ENCODE data around the gene ACVR2A.

Gene ACVR2A

DNA sequence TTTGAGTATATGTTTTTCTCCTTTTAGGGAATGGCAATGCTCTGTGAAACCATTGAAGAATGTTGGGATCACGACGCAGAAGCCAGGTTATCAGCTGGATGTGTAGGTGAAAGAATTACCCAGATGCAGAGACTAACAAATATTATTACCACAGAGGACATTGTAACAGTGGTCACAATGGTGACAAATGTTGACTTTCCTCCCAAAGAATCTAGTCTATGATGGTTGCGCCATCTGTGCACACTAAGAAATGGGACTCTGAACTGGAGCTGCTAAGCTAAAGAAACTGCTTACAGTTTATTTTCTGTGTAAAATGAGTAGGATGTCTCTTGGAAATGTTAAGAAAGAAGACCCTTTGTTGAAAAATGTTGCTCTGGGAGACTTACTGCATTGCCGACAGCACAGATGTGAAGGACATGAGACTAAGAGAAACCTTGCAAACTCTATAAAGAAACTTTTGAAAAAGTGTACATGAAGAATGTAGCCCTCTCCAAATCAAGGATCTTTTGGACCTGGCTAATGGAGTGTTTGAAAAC lies 82.3 kb downstream of the ACVR2A start:
- DNase-seq = no peak

GRCh38 chr2:147933931-147934330 lies 89.1 kb downstream of the ACVR2A start:
- DNase-seq = no peak

DNA sequence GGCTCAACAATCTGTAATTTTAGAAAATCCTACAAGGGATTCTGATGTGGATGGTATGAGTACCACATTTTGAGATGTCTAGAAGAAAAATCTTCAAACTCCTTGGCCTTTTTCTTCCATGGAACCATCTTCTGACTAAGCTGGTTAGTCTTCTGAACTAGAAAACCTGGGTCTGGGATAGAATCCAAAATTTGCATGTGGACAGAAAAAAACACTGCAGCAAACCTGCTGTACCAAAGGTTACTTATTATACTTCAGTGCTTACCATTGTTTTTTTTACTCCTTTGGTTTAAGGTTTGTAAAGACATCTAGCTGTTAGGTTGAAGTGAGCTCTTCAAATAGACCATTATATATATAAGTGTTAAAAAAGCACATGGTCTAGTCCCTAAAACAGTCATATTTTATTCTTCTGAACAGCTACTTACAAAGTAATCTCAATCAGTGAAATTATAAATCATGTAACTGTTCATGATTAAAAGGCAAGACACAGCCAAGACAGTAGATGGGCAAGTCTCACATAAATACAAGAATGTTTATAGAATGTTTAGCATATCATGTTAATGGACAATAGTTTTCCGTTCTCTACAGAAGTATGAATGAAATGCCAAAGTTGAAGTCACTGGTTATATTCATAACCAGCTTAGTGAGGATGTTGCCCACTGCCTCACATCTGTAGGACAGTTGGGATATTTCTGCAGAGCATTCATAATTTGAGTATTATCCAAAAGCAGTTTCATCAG lies 90.2 kb downstream of the ACVR2A start:
- DNase-seq = no peak

- peak in 1 of 2 donors; percentile 42 for DNase-seq
Measured at GRCh38 chr2:147937744-147938349, 93.0 kb downstream of the ACVR2A start.

DNA sequence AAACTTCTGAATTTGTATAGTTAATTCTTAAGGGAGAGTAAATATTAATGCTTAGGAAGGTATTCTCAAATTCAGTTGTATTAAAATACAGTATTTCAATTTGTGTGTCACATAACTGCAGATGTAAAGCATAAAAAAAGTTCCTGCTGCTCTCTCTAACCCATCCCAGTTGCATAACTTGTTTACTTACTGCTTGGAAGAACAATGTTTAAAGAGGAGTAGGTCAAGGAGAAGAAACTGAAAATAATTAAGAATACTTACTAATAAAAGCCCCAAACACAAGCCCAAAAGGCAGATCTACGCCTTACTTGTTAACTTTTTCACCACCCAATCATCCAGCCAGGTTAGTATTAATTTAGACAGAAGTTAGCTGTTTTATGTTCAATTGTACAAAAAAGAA lies 94.5 kb downstream of the ACVR2A start:
- no peak for DNase-seq

DNA sequence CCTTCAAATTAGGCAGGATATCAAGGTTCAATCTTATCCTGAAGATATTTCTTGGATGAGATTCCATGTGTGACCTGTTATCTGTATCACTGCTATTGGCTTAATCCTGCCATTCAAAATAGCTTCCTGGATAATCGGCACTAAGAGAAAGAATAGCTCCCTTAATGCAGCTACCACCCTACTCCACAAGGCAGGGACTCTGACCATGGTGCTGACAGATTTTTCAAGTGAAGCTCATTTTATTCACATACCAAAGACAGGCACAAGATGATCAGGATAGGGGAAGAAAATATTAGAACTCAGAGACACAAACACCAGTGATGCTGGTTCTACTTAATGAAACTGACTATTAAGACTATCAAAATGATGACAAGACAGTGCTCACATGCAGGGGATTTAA lies 100.8 kb downstream of the ACVR2A start:
- DNase-seq = no peak

DNA sequence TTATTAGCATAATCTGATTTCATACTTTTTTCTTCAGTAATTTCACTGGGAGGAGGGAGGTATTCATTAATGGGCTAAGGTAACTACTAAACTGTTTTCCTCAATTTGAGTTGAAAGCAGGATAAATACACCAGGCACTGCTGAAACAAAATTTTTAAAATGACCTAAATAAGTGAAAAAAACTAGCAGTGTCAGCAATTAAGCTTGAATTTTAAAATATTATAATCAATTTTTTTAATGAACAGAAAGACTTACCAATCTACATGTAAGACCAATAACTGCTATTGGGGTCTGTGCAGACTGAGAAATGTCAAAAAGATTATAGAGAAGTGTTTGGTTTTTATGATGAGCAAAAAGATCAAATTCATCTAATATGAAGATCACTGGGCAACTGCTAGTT lies 107.3 kb downstream of the ACVR2A start:
- DNase-seq = no peak

- no peak for DNase-seq
Measured at GRCh38 chr2:147968571-147968970, 123.7 kb downstream of the ACVR2A start.

GRCh38 chr2:147976102-147976501 lies 131.3 kb downstream of the ACVR2A start:
- DNase-seq = no peak

DNA sequence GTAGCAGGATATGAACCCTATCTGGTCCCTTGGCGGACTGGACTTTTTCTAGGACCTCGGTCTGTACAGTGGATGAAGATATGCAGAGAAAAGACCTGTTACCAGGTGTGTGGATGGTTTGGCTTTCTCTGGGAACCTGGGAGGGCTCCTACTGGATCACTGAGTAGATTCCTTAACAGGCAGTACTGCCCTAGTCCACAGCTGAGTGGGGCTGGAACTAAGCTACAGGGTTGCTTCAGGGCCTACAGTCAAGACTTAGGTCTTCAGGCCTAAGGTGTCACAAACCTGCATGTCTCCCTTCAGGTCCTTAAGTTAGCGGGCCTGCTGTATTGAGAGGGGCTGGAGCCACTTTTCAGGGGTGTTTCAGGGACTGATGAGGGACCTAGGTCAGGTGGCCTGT lies 132.8 kb downstream of the ACVR2A start:
- no peak for DNase-seq

Measured in CD4-positive, alpha-beta T cell treated with Interleukin-4 for 1 hour (primary cell).